NCI-H2029 treated with DMSO at 0.1 percent for 48 hours (cell line): Measurements from ENCODE around the gene PPIG.
"Not testable (repeated sequence)": the region's sequence is repeated elsewhere in the genome, so short reads cannot be mapped to it uniquely, and the experiment has no call there.

ENCODE experiments used
- DNase-seq: peaks from one replicate; lab custom pipeline; 2025; lab: John Stamatoyannopoulos, UW

The PPIG gene

DNA sequence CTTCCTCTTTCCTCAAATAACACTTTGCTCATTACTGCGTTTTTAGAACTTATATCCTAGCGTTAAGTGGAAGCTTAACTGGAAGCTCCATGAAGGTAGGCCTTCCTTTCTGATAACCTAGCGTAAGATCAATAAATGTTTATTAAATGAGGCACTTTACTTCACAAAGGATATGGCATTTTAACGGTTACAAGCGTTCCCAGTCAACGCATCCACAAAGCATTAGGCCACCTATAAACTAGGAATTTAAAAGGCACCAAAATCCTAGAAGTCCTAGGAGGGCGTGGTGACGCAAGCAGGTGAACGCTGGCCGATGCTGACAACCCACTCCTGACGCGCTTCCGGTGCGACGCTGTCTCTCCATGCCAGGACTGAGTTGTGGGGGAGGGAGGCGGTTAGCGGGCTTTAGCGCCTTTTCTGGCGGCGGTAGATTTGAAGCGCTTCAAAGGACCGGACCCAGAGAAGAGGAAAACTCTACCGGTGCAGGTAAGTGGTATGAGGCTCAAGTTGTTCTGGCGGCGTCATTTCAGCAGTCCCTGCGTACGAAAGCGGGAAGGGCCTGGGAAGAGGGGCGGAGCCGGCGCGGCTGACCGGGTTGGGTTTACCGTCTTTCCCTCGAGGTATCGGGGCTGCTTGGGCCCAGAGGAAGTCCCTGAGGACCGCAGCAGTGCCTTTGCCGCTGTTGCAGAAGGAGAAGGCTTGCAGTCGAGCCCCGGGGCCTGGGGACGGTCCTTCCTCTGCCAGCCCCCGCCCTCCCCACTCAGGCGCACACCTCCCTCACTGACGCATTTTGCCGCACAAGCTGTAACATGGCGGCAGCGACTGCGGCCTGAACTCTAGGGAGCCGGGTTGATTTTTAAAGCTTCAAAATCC lies at the start of gene PPIG:
Gene PPIG, plus strand, starts transcription at position 347 of the 873 bp plus-strand sequence. CDS start 19,691 bp downstream, outside the sequence.
- DNase-seq: peak; percentile 93

DNA sequence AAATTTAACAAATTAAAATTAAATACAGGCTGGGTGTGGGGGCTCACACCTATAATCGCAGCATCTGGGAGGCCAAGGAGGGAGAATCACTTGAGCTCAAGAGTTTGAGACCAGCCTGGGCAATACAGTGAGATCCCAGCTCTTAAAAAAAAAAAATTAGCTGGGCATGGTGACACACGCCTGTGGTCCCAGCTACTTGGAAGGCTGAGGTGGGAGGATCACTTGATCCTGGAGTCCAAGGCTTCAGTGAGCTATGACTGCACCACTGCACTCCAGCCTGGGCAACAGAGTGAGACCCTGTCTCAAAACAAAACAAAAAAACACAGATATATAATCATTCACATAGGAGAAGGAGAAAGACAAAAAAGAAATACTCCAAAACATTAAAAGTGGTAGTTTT lies 44.7 kb upstream of the PPIG start:
- not testable (repeated sequence) for DNase-seq

DNA sequence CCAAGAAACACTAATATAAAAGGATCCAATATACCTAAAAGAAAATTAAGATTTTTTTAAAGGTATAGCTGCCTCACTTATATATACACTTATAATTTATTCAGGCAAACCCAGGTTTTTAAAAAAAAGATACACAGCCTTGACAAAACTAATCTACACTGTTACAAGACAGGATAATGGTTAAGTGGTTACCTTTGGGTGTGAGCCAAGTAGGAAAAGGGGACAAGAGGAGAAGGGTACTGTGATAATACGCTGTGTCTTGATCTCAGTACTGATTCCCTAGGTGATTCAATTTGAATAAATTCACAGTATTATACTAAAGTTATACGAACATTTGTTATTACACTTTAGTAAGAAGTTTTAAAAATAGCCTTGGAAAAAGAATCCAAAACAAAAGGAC lies 44.0 kb upstream of the PPIG start:
- peak; percentile 32 for DNase-seq

DNA sequence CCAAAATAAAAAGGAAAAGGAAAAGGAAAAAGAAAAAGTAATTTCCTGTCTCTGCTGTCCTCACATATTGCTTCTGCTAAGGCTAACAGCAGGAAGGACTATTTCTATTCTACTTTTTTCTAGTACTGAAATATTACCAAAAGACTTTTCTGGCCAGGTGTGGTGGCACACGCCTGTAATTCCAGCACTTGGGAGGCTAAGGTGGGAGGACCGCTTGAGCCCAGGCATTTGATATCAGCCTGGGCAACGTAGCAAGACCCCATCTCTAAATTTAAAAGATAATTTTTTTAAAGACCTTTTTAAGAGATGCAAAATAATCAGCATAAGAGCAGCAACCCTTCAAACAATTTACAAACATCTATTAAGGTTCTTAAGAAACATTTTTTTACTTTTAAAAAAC lies 41.7 kb upstream of the PPIG start:
- no peak for DNase-seq

DNA sequence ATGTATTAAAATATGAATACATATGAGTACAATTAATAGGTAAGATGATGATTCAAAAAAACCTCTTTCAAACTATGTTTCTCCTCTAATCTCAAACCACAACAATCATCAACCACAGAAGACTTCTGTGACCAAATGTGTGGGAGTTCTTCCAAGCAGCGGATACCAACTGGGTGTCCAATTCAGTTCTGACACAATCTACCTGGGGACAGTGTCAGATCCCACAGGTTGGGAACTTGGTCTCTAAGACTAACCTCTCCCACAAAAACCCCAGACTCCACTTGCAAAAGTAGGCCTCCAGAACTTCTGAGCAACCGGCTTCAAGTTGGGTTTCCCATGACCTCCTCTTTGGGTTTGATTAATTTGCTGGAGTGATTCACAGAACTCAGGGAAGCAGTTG lies 37.4 kb upstream of the PPIG start:
- no peak for DNase-seq

GRCh38 chr2:169561364-169561763 lies 22.8 kb upstream of the PPIG start:
- no peak for DNase-seq

GRCh38 chr2:169562084-169562483 lies 22.1 kb upstream of the PPIG start:
- not testable (repeated sequence) for DNase-seq

DNA sequence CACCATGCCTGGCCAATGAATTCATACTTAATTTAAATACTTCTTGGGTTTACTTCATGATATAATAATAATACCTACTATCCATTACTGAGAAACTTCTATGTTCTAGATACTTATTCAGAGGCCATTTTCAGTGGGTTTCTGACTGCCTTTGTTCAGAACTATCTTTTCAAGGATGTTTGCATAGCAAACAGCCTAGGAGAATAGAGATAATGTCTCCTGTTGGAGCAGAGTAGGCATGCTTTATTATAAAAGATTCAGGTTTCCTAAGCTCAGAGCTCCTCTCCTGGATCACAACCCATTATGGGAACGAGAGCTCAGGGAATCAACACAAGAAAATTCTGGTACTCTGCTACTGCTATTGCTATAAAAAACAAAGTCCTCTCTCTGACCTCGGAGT lies 21.6 kb upstream of the PPIG start:
- no peak for DNase-seq

DNA sequence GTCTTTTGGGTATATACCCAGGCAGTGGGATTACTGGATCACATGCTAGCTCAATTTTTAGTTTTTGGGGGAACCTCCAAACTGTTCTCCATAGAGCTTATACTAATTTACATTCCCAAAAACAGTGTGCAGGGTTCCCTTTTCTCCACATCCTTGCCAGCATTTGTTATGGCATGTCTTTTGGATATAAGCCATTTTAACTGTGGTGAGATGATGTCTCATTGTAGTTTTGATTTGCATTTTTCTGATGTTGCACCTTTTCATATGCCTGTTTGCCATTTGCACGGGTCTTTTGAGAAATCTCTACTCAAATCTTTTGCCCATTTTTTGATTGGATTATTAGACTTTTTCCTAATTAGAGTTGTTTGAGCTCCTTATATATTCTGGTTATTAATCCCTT lies 18.5 kb upstream of the PPIG start:
- DNase-seq: no peak

- DNase-seq: no peak
These were observed 14.2 kb upstream of the PPIG start for GRCh38 chr2:169569948-169570347.

- not testable (repeated sequence) for DNase-seq
These were observed 13.4 kb upstream of the PPIG start for GRCh38 chr2:169570752-169571151.

- no peak for DNase-seq
These were observed 12.6 kb upstream of the PPIG start for GRCh38 chr2:169571571-169571970.

- DNase-seq: no peak
These were observed 12.0 kb upstream of the PPIG start for GRCh38 chr2:169572189-169572588.

- no peak for DNase-seq
These were observed 11.4 kb upstream of the PPIG start for GRCh38 chr2:169572821-169573159.

- peak; percentile 85 for DNase-seq
These were observed 10.8 kb upstream of the PPIG start, which contains the start of gene FASTKD1 for GRCh38 chr2:169573160-169573973. Gene FASTKD1, minus strand, starts transcription at chr2:169573865. Its CDS starts 1,836 bp downstream, at chr2:169572029.

DNA sequence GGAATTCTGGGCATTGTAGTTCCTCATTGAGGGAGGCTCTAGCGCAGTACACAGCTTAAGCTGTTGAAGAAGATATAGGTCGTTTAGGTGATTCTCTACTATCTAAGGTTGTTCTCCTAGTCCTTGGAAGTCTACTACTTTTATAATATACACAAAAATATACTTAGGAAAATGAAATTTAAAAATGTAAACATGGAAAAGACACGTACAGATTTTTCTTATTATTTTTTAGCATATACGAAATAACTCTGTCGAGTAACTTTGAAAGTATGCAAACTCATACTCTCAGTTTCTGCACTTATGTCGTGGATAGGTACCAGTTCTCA lies 10.2 kb upstream of the PPIG start:
- no peak for DNase-seq

GRCh38 chr2:169574539-169574938 lies 9.6 kb upstream of the PPIG start:
- DNase-seq: not testable (repeated sequence)

DNA sequence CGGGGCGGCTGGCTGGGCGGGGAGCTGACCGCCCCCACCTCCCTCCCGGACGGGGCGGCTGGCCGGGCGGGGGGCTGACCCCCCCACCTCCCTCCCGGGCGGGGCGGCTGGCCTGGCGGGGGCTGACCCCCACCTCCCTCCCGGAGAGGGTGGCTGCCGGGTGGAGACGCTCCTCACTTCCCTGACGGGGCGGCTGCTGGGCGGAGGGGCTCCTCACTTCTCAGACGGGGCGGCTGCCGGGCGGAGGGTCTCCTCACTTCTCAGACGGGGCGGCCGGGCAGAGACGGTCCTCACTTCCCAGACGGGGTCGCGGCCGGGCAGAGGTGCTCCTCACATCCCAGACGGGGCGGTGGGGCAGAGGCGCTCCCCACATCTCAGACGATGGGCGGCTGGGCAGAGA lies 8.9 kb upstream of the PPIG start:
- not testable (repeated sequence) for DNase-seq

GRCh38 chr2:169579044-169579443 lies 5.1 kb upstream of the PPIG start:
- no peak for DNase-seq

DNA sequence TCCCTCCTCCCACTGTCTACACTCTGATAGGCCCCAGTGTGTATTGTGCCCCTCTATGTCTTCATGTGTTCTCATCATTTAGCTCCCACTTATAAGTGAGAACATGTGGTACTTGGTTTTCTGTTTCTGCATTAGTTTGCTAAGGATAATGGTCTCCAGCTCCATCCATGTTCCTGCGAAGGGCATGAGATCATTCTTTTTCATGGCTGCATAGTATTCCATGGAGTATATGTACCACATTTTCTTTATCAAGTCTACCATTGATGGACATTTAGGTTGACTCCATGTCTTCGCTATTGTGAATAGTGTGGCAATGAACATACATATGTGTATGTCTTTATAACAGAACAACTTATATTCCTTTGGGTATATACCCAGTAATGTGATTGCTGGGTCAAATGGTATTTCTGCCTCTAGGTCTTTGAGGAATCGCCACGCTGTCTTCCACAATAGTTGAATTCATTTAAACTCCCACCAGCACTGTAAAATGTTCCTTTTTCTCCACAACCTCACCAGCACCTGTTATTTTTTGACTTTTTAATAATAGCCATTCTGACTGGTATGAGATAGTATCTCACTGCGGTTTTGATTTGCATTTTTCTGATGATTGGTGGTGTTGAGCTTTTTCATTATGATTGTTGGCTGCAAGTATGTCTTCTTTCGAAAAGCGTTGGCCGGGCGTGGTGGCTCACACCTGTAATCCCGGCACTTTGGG lies 1.4 kb upstream of the PPIG start:
- not testable (repeated sequence) for DNase-seq

DNA sequence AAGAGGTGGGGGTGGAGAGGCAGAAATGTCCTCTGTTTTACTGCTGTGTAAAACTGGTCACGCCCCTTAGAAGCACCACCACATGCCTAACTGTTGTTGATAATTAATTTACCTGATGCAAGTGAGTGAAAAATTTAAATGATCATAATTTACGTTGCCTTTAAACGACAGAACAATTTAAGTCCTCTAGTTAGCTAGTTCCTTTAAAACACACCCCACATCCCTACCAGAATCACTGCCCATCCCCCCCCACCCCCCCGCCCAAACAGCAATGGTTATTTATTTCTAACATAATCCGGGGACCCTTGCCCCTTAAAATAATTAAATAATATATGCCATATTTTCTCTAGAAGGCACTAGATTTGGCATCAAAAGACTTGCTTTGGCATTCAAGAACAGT lies 633 bp upstream of the PPIG start:
- no peak for DNase-seq

- no peak for DNase-seq
These were observed 1.5 kb downstream of the PPIG start for GRCh38 chr2:169585673-169586072.

DNA sequence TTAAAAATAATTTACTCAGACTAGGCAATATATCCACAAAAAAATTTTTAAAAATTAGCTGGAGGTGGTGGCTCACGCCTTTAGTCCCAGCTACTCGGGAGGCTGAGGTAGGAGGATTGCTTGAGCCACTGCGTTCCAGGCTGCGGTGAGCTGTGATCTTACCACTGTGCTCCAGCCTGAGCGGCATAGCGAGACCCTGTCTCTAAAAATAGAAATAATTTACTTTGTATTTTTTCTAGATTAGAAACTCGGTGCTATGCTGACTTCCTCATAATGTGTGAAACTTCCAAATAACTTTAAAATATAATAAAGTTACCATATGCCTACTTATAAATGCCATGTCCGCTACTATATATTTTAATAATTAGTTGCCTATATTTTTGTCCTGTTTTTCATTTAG lies 6.7 kb downstream of the PPIG start:
- no peak for DNase-seq
